HUES64 (cell line): ENCODE data around the gene SAMSN1.

ENCODE experiments used
- H3K27ac ChIP-seq: 2 replicates; pipeline ENCODE4 v1.7.0; 2013; ENCODE audit warnings: low read depth, low read length, inconsistent platforms
- H3K27me3 ChIP-seq: 2 replicates; pipeline ENCODE4 v1.6.1; 2013; ENCODE audit warnings: mild to moderate bottlenecking, low read length; ENCODE audit not compliant: insufficient read depth
- H3K36me3 ChIP-seq: 2 replicates; pipeline ENCODE4 v1.6.1; 2013; ENCODE audit warnings: mild to moderate bottlenecking, low read length; ENCODE audit not compliant: insufficient read depth
- H3K4me1 ChIP-seq: 2 replicates; pipeline ENCODE4 v1.6.1; 2013; ENCODE audit warnings: mild to moderate bottlenecking, low read length, moderate library complexity; ENCODE audit not compliant: insufficient read depth
- H3K4me3 ChIP-seq: 2 replicates; pipeline ENCODE4 v1.5.1; 2013; ENCODE audit warnings: mild to moderate bottlenecking, low read length, moderate library complexity
- H3K9ac ChIP-seq: 2 replicates; pipeline ENCODE4 v1.6.1; 2013; ENCODE audit warnings: mild to moderate bottlenecking, low read depth, low read length
- H3K9me3 ChIP-seq: 2 replicates; pipeline ENCODE4 v1.6.1; 2013; ENCODE audit warnings: low read depth, low read length; ENCODE audit not compliant: insufficient read depth
- WGBS: fragments of 150-250, 120-280 bp; methylation state at CpG from one replicate; pipeline ENCODE4 v1.1.7; 2013; ENCODE audit warnings: missing lambda C conversion rate; 5-methylcytosine and 5-hydroxymethylcytosine counted together

The SAMSN1 gene

GRCh38 chr21:14542638-14543037, 3.5 kb downstream of the SAMSN1 start:
- H3K36me3 ChIP-seq: no peaks in the 10 kb centered on the region
- H3K9ac ChIP-seq: no peak overlapping the region
- no peaks in the 10 kb centered on the region for H3K4me1 ChIP-seq
- H3K27me3 ChIP-seq: no peaks in the 10 kb centered on the region
- H3K4me3 ChIP-seq: no peak overlapping the region
- H3K27ac ChIP-seq: no peak overlapping the region
- H3K9me3 ChIP-seq: no peaks in the 10 kb centered on the region

DNA sequence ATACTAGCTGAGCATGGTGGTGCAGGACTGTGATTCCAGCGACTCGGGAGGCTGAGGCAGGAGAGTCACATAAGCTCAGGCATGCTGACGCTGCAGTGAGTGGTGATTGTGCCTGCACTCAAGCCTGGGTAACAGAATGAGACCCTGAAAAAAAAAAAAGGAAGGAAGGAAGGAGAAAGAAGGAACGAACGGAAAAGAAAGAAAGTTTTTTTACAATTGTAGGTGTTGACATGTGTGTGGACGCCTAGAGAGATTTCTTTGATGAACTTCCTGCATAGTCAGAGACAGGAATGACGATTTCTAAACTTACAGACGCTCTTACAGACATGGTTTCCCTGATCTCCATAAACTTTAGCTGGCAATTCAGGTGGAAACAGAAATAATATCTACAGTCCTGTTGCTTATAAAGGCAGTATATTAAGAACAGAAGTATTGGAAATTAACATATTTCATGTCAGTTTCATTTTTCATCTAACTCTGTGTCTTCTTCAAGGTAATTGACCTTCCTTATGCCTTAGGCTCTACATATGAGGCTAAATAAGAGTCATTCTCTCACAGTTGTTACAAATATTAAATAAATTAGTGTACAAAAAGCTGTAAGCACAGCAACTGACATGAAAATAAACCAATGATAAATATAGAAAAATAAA, 4.1 kb downstream of the SAMSN1 start:
- Histone ChIP-seq H3K4me1 (no peaks in the 10 kb centered on the region), H3K9me3 (no peaks in the 10 kb centered on the region), H3K36me3 (no peaks in the 10 kb centered on the region), H3K9ac (no peak overlapping the region), H3K27ac (no peak overlapping the region), H3K27me3 (no peaks in the 10 kb centered on the region), H3K4me3 (no peak overlapping the region)
- 92% methylated on average over 8 of the region's 8 CpGs for WGBS

DNA sequence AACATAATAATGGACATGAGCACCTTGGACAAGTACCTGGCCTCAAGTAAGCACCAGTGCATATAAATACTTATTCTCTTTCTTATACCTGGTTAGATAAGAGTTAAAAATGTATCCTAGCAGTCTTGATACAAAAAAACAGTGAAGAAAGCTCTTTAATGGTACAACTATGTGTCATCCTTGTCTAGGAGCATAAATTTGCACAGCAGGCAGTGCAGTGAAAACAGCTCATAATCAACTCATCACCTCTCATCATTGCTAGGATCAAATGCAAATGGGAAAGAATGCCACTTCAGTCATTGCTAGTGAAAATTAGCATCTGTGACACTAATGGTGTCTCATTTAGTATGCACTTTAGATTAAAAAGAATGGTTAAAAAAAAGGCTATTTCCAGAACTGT, 7.6 kb downstream of the SAMSN1 start:
- no peaks in the 10 kb centered on the region for H3K4me1 ChIP-seq
- H3K4me3 ChIP-seq: no peak overlapping the region
- no peak overlapping the region for H3K9ac ChIP-seq
- no peaks in the 10 kb centered on the region for H3K9me3 ChIP-seq
- no peaks in the 10 kb centered on the region for H3K27me3 ChIP-seq
- H3K27ac ChIP-seq: no peak overlapping the region
- no peaks in the 10 kb centered on the region for H3K36me3 ChIP-seq

DNA sequence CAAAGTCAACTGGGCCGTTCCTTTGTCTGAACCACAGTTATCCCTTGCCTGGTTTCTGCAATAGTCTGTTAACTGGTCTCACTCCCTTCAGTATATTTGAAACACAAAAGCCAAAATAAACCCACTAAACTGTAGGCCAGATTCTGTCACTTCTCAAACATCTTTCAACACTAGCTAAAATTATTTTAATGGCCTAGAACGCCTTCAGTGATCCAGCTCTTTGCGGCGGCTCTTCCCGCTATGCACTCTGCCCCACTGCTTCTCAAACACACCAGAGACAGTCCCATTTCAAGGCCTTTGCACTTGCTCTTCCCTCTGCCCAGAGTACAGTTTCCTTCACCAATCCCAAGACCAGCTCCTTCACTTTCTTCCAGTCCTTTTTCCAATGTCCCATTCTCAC, 9.2 kb downstream of the SAMSN1 start:
- Histone ChIP-seq H3K9me3 (no peaks in the 10 kb centered on the region), H3K9ac (no peak overlapping the region), H3K27ac (no peak overlapping the region), H3K4me1 (no peaks in the 10 kb centered on the region), H3K27me3 (no peaks in the 10 kb centered on the region), H3K36me3 (no peaks in the 10 kb centered on the region), H3K4me3 (no peak overlapping the region)
- WGBS: 96% methylated on average over 5 of the region's 5 CpGs

- Histone ChIP-seq H3K4me1 (no peaks in the 10 kb centered on the region), H3K9ac (no peak overlapping the region), H3K4me3 (no peak overlapping the region), H3K36me3 (no peaks in the 10 kb centered on the region), H3K9me3 (no peaks in the 10 kb centered on the region), H3K27ac (no peak overlapping the region), H3K27me3 (no peaks in the 10 kb centered on the region)
Measured at GRCh38 chr21:14535702-14536101, 10.4 kb downstream of the SAMSN1 start.

- H3K27ac ChIP-seq: no peak overlapping the region
- no peaks in the 10 kb centered on the region for H3K4me1 ChIP-seq
- H3K4me3 ChIP-seq: no peak overlapping the region
- WGBS: 89% methylated on average over 5 of the region's 6 CpGs
- no peak overlapping the region for H3K9ac ChIP-seq
- no peaks in the 10 kb centered on the region for H3K36me3 ChIP-seq
- H3K9me3 ChIP-seq: no peaks in the 10 kb centered on the region
- H3K27me3 ChIP-seq: no peaks in the 10 kb centered on the region
Measured at GRCh38 chr21:14533499-14534428, 12.4 kb downstream of the SAMSN1 start.

GRCh38 chr21:14531757-14532316, 14.3 kb downstream of the SAMSN1 start:
- Histone ChIP-seq H3K36me3 (no peaks in the 10 kb centered on the region), H3K4me3 (no peak overlapping the region), H3K27me3 (no peaks in the 10 kb centered on the region), H3K9ac (no peak overlapping the region), H3K9me3 (no peaks in the 10 kb centered on the region), H3K4me1 (no peaks in the 10 kb centered on the region), H3K27ac (no peak overlapping the region)
- WGBS: 97% methylated on average over 3 of the region's 3 CpGs

DNA sequence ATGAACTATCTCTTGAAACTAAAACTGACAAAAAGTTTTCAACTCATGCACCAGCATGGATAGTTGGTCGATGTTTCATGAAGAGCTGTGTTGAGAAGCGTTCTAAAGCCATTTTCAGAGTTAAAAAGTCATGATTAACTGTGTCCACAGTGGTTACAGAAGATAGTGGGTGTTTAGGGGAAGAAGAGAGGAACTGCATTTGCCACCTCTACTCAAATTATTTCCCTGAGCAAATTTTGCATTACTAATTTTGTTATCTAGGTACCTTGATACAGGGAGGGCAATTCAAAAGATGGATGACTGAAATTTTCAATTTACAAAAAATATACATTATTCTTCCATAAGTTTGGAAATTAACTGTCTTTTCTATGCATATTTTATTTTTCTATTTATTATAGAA, 15.5 kb downstream of the SAMSN1 start:
- Histone ChIP-seq H3K4me3 (no peak overlapping the region), H3K27me3 (no peaks in the 10 kb centered on the region), H3K9ac (no peak overlapping the region), H3K36me3 (no peaks in the 10 kb centered on the region), H3K9me3 (no peaks in the 10 kb centered on the region), H3K4me1 (no peaks in the 10 kb centered on the region), H3K27ac (no peak overlapping the region)
- WGBS: 94% methylated on average over 2 of the region's 2 CpGs

DNA sequence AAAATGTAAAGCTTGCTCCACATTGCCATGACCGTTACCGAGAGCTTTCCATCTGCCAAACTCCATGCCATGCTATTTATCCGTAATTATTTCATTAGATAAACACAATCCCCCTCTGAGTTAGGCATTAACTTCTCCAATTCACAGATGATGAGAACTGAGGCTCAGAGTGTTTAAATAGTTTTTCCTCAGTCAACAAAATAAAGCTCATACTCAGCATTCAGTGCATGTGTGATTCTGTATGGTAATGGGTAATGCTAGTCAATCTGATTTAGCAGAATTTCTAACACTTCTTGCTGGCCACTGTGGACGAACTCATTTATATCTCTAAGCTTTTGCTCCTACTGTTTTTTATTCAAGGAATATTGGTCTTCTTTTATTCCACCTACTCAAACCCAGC, 17.3 kb downstream of the SAMSN1 start:
- H3K4me3 ChIP-seq: no peak overlapping the region
- no peaks in the 10 kb centered on the region for H3K36me3 ChIP-seq
- H3K4me1 ChIP-seq: no peaks in the 10 kb centered on the region
- H3K9ac ChIP-seq: no peak overlapping the region
- H3K27me3 ChIP-seq: no peaks in the 10 kb centered on the region
- H3K9me3 ChIP-seq: no peaks in the 10 kb centered on the region
- WGBS: 92% methylated on average over 4 of the region's 4 CpGs
- no peak overlapping the region for H3K27ac ChIP-seq

DNA sequence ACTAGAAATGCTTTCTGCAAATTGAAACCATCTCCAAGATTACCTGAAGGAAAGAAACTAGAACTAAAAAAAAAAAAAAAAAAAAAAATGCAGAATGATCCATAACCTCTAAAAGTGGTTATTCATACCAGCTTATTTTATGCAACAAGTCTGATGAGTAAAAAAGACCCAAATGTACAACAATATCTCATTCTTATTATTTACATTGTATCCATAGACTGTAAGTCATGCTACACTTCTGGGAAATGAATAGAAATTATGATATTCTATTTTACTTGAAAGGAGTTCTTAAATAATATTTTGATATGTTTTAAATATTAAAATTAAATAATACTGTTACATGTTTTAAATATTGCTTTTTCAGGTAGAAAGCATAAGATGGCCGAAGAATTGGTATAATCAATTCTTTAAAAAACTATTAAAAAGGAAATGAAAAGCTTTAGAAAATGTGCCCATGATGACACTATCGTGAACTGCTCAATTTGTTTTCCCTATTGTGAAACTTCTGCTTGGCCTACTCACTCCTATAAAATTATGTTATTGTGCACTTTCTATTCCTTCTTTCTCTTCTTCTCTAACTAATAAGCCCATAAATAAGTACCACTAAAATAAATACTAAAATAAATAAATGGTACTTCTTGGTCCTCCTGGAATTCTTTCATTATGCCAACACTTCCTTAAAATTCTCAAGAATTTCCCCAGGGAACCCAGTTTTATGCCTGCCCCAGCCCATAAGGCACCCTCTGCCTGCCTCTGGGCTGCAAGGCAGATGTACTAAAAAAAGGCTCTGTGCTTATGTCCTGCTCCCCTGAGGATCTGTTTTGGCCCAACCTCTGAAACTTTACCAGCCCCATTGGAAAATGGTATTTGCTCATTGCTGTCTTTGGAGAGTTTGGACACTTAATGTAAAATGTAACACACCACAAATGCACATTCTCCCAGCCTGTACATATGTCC, 18.1 kb downstream of the SAMSN1 start:
- H3K36me3 ChIP-seq: no peaks in the 10 kb centered on the region
- no peak overlapping the region for H3K4me3 ChIP-seq
- H3K9ac ChIP-seq: no peak overlapping the region
- H3K9me3 ChIP-seq: no peaks in the 10 kb centered on the region
- no peaks in the 10 kb centered on the region for H3K4me1 ChIP-seq
- H3K27ac ChIP-seq: no peak overlapping the region
- WGBS: 96% methylated on average over 1 of the region's 2 CpGs
- no peaks in the 10 kb centered on the region for H3K27me3 ChIP-seq
